SK-N-SH treated with all-trans-retinoic acid at 6 μM for 48 hours (cell line): ENCODE data around the gene PDGFA.

Source experiments
- ATAC-seq: fragments of 200-7000 bp; cut with Tn5 transposase; 3 replicates; pipeline ENCODE4 v1.9.1; 2020; ENCODE audit warnings: mild to moderate bottlenecking, moderate library complexity
- ARNTL ChIP-seq: fragments of 450-650 bp; formaldehyde crosslinking; IDR thresholded peaks from 2 replicates; pipeline ENCODE4 v1.5.0; 2020; ENCODE audit warnings: low read depth, mild to moderate bottlenecking, moderate library complexity, borderline replicate concordance
- BACH2 ChIP-seq: fragments of 250-450 bp; sonication (Bioruptor Pico); IDR thresholded peaks from 2 replicates; pipeline ENCODE4 v1.9.0; 2021; ENCODE audit warnings: mild to moderate bottlenecking, borderline replicate concordance
- CSRNP3 ChIP-seq: fragments of 250-450 bp; sonication (Bioruptor Pico); IDR thresholded peaks from 2 replicates; pipeline ENCODE4 v1.5.1; 2021; ENCODE audit warnings: mild to moderate bottlenecking, moderate library complexity
- ESRRG ChIP-seq: fragments of 250-450 bp; sonication (Bioruptor Pico); IDR thresholded peaks from 2 replicates; pipeline ENCODE4 v1.6.1; 2021; ENCODE audit warnings: mild to moderate bottlenecking
- GLIS3 ChIP-seq: fragments of 250-450 bp; sonication (Bioruptor Pico); IDR thresholded peaks from 2 replicates; pipeline ENCODE4 v1.5.0; 2020; ENCODE audit warnings: mild to moderate bottlenecking, moderate library complexity
- ISL1 ChIP-seq: fragments of 250-450 bp; sonication (Bioruptor Pico); IDR thresholded peaks from 2 replicates; pipeline ENCODE4 v2.1.2; 2022; ENCODE audit warnings: mild to moderate bottlenecking, moderate library complexity
- POU6F1 ChIP-seq: fragments of 250-450 bp; sonication (Bioruptor Pico); IDR thresholded peaks from 2 replicates; pipeline ENCODE4 v1.8.0; 2021; ENCODE audit warnings: low read depth, mild to moderate bottlenecking, moderate library complexity, borderline replicate concordance
- PPARA ChIP-seq: fragments of 250-450 bp; sonication (Bioruptor Pico); IDR thresholded peaks from 2 replicates; pipeline ENCODE4 v1.5.0; 2020; ENCODE audit warnings: mild to moderate bottlenecking, borderline replicate concordance
- RARB ChIP-seq: fragments of 250-450 bp; sonication (Bioruptor Pico); IDR thresholded peaks from 2 replicates; pipeline ENCODE4 v1.8.0; 2021; ENCODE audit warnings: mild to moderate bottlenecking, moderate library complexity
- SNAI2 ChIP-seq: fragments of 250-450 bp; sonication (Bioruptor Pico); IDR thresholded peaks from 2 replicates; pipeline ENCODE4 v1.5.0; 2020; ENCODE audit warnings: mild to moderate bottlenecking, moderate library complexity
- TCF4 ChIP-seq: fragments of 250-450 bp; sonication (Bioruptor Pico); IDR thresholded peaks from 2 replicates; pipeline ENCODE4 v1.8.0; 2021; ENCODE audit warnings: mild to moderate bottlenecking, moderate library complexity, borderline replicate concordance
- TOX ChIP-seq: fragments of 250-450 bp; sonication (Bioruptor Pico); IDR thresholded peaks from 2 replicates; pipeline ENCODE4 v1.8.0; 2021; ENCODE audit warnings: mild to moderate bottlenecking, moderate library complexity, borderline replicate concordance
- ZC3H10 ChIP-seq: fragments of 250-450 bp; sonication (Bioruptor Pico); IDR thresholded peaks from 2 replicates; pipeline ENCODE4 v1.5.1; 2021; ENCODE audit warnings: mild to moderate bottlenecking, moderate library complexity
- ZFP3 ChIP-seq: fragments of 250-450 bp; sonication (Bioruptor Pico); IDR thresholded peaks from 2 replicates; pipeline ENCODE4 v1.5.0; 2020; ENCODE audit warnings: mild to moderate bottlenecking, moderate library complexity
- ZFP30 ChIP-seq: fragments of 450-650 bp; formaldehyde crosslinking; IDR thresholded peaks from 2 replicates; pipeline ENCODE4 v1.5.0; 2022; ENCODE audit warnings: mild to moderate bottlenecking, moderate library complexity
- ZNF70 ChIP-seq: fragments of 450-650 bp; formaldehyde crosslinking; IDR thresholded peaks from 2 replicates; pipeline ENCODE4 v1.5.0; 2020; ENCODE audit warnings: mild to moderate bottlenecking, moderate library complexity
- ZNF8 ChIP-seq: fragments of 450-650 bp; formaldehyde crosslinking; IDR thresholded peaks from 2 replicates; pipeline ENCODE4 v1.5.0; 2020; ENCODE audit warnings: mild to moderate bottlenecking, moderate library complexity
- TF ChIP-seq, protein P1 (sequence below): fragments of 250-450 bp; sonication (Bioruptor Pico); IDR thresholded peaks from 2 replicates; pipeline ENCODE4 v1.5.0; 2020; ENCODE audit warnings: mild to moderate bottlenecking, moderate library complexity
- TF ChIP-seq, protein P2 (sequence below): fragments of 250-450 bp; sonication (Bioruptor Pico); IDR thresholded peaks from 2 replicates; pipeline ENCODE4 v1.5.1; 2020; ENCODE audit warnings: low read depth, mild to moderate bottlenecking, moderate library complexity
- TF ChIP-seq, protein P3 (sequence below): fragments of 250-450 bp; sonication (Bioruptor Pico); IDR thresholded peaks from 2 replicates; pipeline ENCODE4 v1.8.0; 2020; ENCODE audit warnings: mild to moderate bottlenecking, moderate library complexity, borderline replicate concordance

PDGFA gene

GRCh38 chr7:497946-498655 lies 21.5 kb downstream of the PDGFA start:
- no peak for TF ChIP-seq ZNF8
- TF ChIP-seq, protein P1, sequence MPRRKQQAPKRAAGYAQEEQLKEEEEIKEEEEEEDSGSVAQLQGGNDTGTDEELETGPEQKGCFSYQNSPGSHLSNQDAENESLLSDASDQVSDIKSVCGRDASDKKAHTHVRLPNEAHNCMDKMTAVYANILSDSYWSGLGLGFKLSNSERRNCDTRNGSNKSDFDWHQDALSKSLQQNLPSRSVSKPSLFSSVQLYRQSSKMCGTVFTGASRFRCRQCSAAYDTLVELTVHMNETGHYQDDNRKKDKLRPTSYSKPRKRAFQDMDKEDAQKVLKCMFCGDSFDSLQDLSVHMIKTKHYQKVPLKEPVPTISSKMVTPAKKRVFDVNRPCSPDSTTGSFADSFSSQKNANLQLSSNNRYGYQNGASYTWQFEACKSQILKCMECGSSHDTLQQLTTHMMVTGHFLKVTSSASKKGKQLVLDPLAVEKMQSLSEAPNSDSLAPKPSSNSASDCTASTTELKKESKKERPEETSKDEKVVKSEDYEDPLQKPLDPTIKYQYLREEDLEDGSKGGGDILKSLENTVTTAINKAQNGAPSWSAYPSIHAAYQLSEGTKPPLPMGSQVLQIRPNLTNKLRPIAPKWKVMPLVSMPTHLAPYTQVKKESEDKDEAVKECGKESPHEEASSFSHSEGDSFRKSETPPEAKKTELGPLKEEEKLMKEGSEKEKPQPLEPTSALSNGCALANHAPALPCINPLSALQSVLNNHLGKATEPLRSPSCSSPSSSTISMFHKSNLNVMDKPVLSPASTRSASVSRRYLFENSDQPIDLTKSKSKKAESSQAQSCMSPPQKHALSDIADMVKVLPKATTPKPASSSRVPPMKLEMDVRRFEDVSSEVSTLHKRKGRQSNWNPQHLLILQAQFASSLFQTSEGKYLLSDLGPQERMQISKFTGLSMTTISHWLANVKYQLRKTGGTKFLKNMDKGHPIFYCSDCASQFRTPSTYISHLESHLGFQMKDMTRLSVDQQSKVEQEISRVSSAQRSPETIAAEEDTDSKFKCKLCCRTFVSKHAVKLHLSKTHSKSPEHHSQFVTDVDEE = no peak
- TF ChIP-seq ZFP30 (CRISPR knock-in tag) = no peak
- TF ChIP-seq POU6F1 (CRISPR knock-in tag) = no peak
- no peak for TF ChIP-seq ZNF70 (CRISPR knock-in tag)
- TF ChIP-seq ZFP3 (CRISPR knock-in tag) = no peak
- TF ChIP-seq CSRNP3 (CRISPR knock-in tag) = no peak
- TF ChIP-seq, protein P2, sequence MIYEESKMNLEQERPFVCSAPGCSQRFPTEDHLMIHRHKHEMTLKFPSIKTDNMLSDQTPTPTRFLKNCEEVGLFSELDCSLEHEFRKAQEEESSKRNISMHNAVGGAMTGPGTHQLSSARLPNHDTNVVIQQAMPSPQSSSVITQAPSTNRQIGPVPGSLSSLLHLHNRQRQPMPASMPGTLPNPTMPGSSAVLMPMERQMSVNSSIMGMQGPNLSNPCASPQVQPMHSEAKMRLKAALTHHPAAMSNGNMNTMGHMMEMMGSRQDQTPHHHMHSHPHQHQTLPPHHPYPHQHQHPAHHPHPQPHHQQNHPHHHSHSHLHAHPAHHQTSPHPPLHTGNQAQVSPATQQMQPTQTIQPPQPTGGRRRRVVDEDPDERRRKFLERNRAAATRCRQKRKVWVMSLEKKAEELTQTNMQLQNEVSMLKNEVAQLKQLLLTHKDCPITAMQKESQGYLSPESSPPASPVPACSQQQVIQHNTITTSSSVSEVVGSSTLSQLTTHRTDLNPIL (CRISPR knock-in tag) = no peak
- TF ChIP-seq RARB = no peak
- TF ChIP-seq ARNTL = no peak
- no peak for TF ChIP-seq PPARA
- no peak for TF ChIP-seq TCF4
- no peak for ATAC-seq

GRCh38 chr7:497346-497745 lies 22.3 kb downstream of the PDGFA start:
- no peak for TF ChIP-seq ZNF70 (CRISPR knock-in tag)
- TF ChIP-seq ESRRG (CRISPR knock-in tag) = no peak
- no peak for TF ChIP-seq ZC3H10 (CRISPR knock-in tag)
- TF ChIP-seq RARB = no peak
- TF ChIP-seq, protein P3, sequence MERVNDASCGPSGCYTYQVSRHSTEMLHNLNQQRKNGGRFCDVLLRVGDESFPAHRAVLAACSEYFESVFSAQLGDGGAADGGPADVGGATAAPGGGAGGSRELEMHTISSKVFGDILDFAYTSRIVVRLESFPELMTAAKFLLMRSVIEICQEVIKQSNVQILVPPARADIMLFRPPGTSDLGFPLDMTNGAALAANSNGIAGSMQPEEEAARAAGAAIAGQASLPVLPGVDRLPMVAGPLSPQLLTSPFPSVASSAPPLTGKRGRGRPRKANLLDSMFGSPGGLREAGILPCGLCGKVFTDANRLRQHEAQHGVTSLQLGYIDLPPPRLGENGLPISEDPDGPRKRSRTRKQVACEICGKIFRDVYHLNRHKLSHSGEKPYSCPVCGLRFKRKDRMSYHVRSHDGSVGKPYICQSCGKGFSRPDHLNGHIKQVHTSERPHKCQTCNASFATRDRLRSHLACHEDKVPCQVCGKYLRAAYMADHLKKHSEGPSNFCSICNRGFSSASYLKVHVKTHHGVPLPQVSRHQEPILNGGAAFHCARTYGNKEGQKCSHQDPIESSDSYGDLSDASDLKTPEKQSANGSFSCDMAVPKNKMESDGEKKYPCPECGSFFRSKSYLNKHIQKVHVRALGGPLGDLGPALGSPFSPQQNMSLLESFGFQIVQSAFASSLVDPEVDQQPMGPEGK = no peak
- TF ChIP-seq ZNF8 = no peak
- TF ChIP-seq GLIS3 (CRISPR knock-in tag) = no peak
- no peak for TF ChIP-seq POU6F1 (CRISPR knock-in tag)
- no peak for TF ChIP-seq BACH2 (CRISPR knock-in tag)
- no peak for TF ChIP-seq SNAI2
- TF ChIP-seq ZFP3 (CRISPR knock-in tag) = no peak
- TF ChIP-seq TCF4 = no peak
- no peak for TF ChIP-seq ISL1 (CRISPR knock-in tag)
- no peak for TF ChIP-seq ARNTL
- TF ChIP-seq, protein P2 (CRISPR knock-in tag) = no peak
- TF ChIP-seq, protein P1 = no peak
- no peak for TF ChIP-seq TOX (CRISPR knock-in tag)
- TF ChIP-seq, all 23 proteins: peak for 0
- no peak for ATAC-seq
